Naive thymus-derived CD8-positive, alpha-beta T cell (primary cell): ENCODE data around the gene AUTS2. TPM values are rescaled to one million over a fixed set of nuclear protein-coding genes. Genes with fewer than 3 reads are reported as not detected.

Experiments used
- ATAC-seq, 2 donors: fragments of 150-1000 bp; cut with Tn5 transposase in 1 of 2; sonication (Bioruptor Pico), chemical (Tn5 transposase) in 1 of 2; 1 replicate in 1 of 2; 2 replicates in 1 of 2; pipeline ENCODE4 v1.10.0; 2021; ENCODE audit warnings: mild to moderate bottlenecking in 2 of 2, moderate library complexity in 2 of 2
- POLR2A ChIA-PET: fragments of 350-600 bp; sonication (Branson Sonifier 250); formaldehyde crosslinking; loops from one replicate; lab custom pipeline; 2021; ENCODE audit warnings: antibody characterized with exemption; lab: Charles Lee
- DNase-seq, 10 donors: peaks; one replicate each; pipeline versions ENCODE4 v3.0.0 to v3.0.0-alpha.2; 2020 to 2022
- H3K27ac Mint-ChIP-seq, 10 donors: one replicate each; pipeline ENCODE4 v1.8.0; 2020 to 2022; ENCODE audit warnings: mild to moderate bottlenecking in 10 of 10, mixed read lengths in 10 of 10, moderate library complexity in 4 of 10, inconsistent platforms in 1 of 10
- H3K27me3 Mint-ChIP-seq, 5 donors: one replicate each; pipeline ENCODE4 v1.8.0; 2021 to 2022; ENCODE audit warnings: mixed read lengths in 5 of 5
- H3K36me3 Mint-ChIP-seq, 3 donors: one replicate each; pipeline ENCODE4 v1.8.0; 2020 to 2022; ENCODE audit warnings: mixed read lengths in 3 of 3, mild to moderate bottlenecking in 2 of 3, inconsistent platforms in 1 of 3
- H3K4me1 Mint-ChIP-seq, 4 donors: one replicate each; pipeline ENCODE4 v1.8.0; 2021 to 2022; ENCODE audit warnings: mixed read lengths in 4 of 4
- H3K4me3 Mint-ChIP-seq, 10 donors: one replicate each; pipeline ENCODE4 v1.8.0; 2020 to 2022; ENCODE audit warnings: mild to moderate bottlenecking in 10 of 10, mixed read lengths in 10 of 10, moderate library complexity in 6 of 10, inconsistent platforms in 1 of 10
- H3K9me3 Mint-ChIP-seq, 9 donors: one replicate each; pipeline ENCODE4 v1.8.0; 2020 to 2022; ENCODE audit warnings: mixed read lengths in 9 of 9, mild to moderate bottlenecking in 3 of 9, inconsistent platforms in 1 of 9, moderate library complexity in 1 of 9
- polyA plus RNA-seq, 3 donors: library from polyadenylated mRNA; unstranded; fragments of 300-500 nt; fragmentation: Illumina TruSeq; gene quantifications; one replicate each; pipeline ENCODE4 v1.2.3, GENCODE V29; 2021
- total RNA-seq, 8 experiments: library from RNA in 2 of 8; stranded (reverse) in 2 of 8; gene quantifications; one replicate each; pipeline ENCODE4 v1.2.3 and lab custom pipeline; 2021 to 2026

AUTS2 gene
- total and polyA plus RNA-seq, 5 experiments from 2014 or later: 0.36 to 4.6 (median 3.0) TPM

DNA sequence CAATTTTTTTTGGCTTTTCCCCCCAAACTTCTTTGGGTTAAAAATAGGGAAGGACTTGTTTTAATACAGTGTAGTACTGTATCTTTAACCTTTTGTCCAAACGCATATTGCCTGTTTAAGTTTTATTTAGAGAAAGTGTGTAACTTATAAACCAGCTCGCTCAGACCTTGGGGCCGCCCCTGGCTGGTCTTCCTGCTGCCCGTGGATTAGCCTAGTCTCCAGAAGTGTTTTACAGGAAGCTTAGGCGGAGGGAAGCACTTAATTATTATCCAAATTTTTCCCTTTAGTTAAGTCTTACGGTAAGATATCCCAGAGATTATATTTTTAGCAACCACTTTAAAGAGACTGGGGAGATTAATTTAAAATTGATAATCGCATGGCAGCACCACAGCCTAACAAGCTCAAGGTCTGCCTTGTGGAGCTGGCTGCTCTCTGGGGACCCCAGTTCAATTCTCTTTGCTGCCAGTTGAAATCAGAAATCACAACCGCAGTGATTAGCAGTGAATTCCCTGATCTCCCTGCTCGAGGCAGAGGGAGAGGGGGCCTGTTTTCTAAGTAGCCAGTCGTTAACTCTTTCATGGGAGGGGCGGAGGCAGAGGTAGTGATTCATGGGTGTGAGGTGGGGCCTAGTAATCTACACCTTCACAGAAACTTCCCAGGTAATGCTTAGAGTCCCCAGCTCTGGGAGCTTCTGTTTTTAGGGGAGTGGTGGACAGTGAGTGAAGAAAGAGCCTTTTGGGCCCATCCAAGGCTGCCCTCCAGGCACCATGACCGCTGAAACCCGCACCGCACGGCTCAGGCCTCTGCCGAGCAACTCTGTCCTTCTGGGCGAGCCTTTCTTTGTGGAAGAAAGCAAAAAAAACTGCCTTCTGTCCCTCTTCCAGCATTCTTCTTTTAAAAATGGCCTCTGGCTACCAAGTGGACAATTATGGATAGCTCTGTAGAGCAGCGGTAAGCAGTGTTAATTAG lies 984.9 kb downstream of the AUTS2 start:
- no peaks in the 10 kb centered on the region for H3K9me3 Mint-ChIP-seq
- H3K27me3 Mint-ChIP-seq: no peaks in the 10 kb centered on the region
- POLR2A ChIA-PET: no interaction called here
- H3K36me3 Mint-ChIP-seq: no peaks in the 10 kb centered on the region
- peaks cover 0 to 3% (median 0%) of the 10 kb centered on the region in 4 donors for H3K4me1 Mint-ChIP-seq
- no peak for ATAC-seq
- H3K4me3 Mint-ChIP-seq: no peak overlapping the region
- H3K27ac Mint-ChIP-seq: no peak overlapping the region
- DNase-seq: no peak

DNA sequence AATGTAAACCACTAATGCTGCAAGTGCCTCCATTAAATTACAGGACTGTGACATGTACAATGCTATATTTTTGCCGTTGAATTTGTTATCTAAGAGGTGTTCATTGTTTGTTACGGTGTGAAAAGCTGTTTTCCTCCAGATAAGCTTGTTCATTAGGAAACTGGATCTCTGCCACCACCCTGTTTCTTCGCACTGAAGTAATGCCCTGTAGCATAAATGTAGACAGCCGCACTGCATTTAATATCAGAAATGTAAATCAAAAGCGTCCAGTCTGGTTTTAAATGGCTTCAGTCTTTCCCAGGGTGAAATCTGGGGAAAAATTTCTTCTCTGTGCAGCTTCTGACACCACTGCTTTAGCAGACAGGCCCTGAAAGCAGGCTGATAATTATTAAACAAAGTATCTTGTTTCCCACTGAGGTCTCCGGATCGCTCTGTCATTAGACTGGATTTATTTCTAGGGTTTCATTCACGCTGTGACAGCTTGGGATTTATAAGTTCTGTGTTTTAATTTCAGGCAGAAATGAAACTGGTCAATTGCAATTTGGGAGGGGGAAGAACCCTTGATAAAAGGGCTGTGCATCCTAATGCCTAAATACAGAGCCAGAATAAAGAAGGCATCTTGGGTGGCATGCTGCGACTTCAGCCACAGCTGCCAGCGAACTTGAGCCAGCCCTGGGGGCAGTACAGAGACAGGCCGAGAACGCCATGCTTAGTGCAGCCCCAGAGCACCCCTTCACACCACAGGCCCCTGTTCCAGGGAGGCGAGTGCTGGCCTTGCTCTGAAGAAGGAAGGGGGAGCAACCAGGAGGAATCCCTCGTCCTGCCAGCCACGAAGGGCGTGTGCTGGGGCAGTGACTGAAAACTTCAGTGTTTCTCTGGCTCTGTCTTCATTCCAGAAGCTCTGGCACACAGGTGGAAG lies 985.9 kb downstream of the AUTS2 start:
- POLR2A ChIA-PET: no interaction called here
- Mint-ChIP-seq H3K27ac (no peak overlapping the region), H3K36me3 (no peaks in the 10 kb centered on the region), H3K9me3 (no peaks in the 10 kb centered on the region), H3K27me3 (no peaks in the 10 kb centered on the region), H3K4me3 (no peak overlapping the region), H3K4me1 (peaks cover 0 to 3% (median 0%) of the 10 kb centered on the region in 4 donors)
- DNase-seq (no peak), ATAC-seq (no peak)

GRCh38 chr7:70585071-70585470 lies 986.8 kb downstream of the AUTS2 start:
- no peaks in the 10 kb centered on the region for H3K9me3 Mint-ChIP-seq
- DNase-seq: no peak
- POLR2A ChIA-PET: no interaction called here

DNA sequence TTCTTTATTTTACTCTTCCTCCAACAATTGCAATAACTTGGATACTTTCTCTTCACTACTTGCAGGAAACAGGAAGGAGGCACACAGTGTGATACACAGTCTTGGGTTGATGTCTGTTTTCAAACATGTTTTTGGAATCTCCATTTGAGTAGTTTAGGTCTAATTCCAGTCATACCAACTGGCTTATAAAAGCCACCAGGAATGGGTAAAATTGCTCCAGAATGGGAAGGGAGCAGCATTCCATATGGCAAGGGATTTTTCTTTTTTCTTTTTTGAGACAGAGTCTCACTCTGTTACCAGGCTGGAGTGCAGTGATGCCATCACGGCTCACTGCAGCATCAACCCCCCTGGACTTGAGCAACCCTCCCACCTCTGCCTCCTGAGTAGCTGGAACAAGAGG lies 988.5 kb downstream of the AUTS2 start:
- Mint-ChIP-seq H3K4me1 (peaks cover 0 to 3% (median 0%) of the 10 kb centered on the region in 4 donors), H3K36me3 (no peaks in the 10 kb centered on the region), H3K9me3 (no peaks in the 10 kb centered on the region), H3K4me3 (no peak overlapping the region), H3K27ac (no peak overlapping the region), H3K27me3 (peaks cover 0 to 2% (median 0%) of the 10 kb centered on the region in 5 donors)
- DNase-seq: no peak
- POLR2A ChIA-PET: no interaction called here
- no peak for ATAC-seq

More at GRCh38 chr7:70585071-70585470, 986.8 kb downstream of the AUTS2 start:
- peaks cover 0 to 2% (median 0%) of the 10 kb centered on the region in 5 donors for H3K27me3 Mint-ChIP-seq
- H3K36me3 Mint-ChIP-seq: no peaks in the 10 kb centered on the region
- H3K4me1 Mint-ChIP-seq: peaks cover 0 to 3% (median 0%) of the 10 kb centered on the region in 4 donors
- H3K4me3 Mint-ChIP-seq: no peak overlapping the region
- no peak overlapping the region for H3K27ac Mint-ChIP-seq
- no peak for ATAC-seq

GRCh38 chr7:70587739-70588138 lies 989.5 kb downstream of the AUTS2 start:
- Mint-ChIP-seq H3K27me3 (peaks cover 0 to 3% (median 0%) of the 10 kb centered on the region in 5 donors), H3K4me3 (no peak overlapping the region), H3K36me3 (no peaks in the 10 kb centered on the region), H3K27ac (no peak overlapping the region), H3K4me1 (peaks cover 0 to 3% (median 0%) of the 10 kb centered on the region in 4 donors), H3K9me3 (no peaks in the 10 kb centered on the region)
- POLR2A ChIA-PET: no interaction called here
- no peak for ATAC-seq
- no peak for DNase-seq

GRCh38 chr7:70588191-70588921 lies 990.1 kb downstream of the AUTS2 start:
- Mint-ChIP-seq H3K4me3 (no peak overlapping the region), H3K4me1 (peaks cover 0 to 3% (median 0%) of the 10 kb centered on the region in 4 donors), H3K9me3 (no peaks in the 10 kb centered on the region), H3K27ac (no peak overlapping the region), H3K36me3 (no peaks in the 10 kb centered on the region), H3K27me3 (peaks cover 0 to 6% (median 0%) of the 10 kb centered on the region in 5 donors)
- POLR2A ChIA-PET: no interaction called here
- ATAC-seq (no peak), DNase-seq (no peak)

DNA sequence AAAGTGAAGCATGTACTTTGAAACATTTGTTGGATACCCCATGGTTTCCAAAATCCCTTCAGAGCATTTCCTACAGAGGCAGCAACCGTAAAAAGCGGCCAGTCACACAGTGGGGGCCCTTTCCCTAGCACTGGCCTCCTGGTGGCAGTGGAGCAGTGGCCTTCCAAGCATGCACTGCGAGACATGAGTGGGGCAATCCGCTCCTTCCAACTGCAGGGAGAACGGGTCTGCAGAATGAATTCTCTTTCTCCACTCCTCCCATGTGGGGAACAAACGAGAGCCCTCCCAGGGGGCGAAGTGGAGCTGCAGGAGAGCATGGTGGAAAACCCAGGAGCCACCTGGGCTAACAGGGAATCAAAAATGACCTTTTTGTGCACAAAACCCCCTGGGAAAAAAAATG lies 990.7 kb downstream of the AUTS2 start:
- Mint-ChIP-seq H3K36me3 (no peaks in the 10 kb centered on the region), H3K27ac (no peak overlapping the region), H3K4me3 (no peak overlapping the region), H3K4me1 (peaks cover 0 to 3% (median 0%) of the 10 kb centered on the region in 4 donors), H3K9me3 (no peaks in the 10 kb centered on the region), H3K27me3 (peaks cover 0 to 11% (median under 1%) of the 10 kb centered on the region in 5 donors)
- ATAC-seq: no peak
- POLR2A ChIA-PET: no interaction called here
- no peak for DNase-seq

DNA sequence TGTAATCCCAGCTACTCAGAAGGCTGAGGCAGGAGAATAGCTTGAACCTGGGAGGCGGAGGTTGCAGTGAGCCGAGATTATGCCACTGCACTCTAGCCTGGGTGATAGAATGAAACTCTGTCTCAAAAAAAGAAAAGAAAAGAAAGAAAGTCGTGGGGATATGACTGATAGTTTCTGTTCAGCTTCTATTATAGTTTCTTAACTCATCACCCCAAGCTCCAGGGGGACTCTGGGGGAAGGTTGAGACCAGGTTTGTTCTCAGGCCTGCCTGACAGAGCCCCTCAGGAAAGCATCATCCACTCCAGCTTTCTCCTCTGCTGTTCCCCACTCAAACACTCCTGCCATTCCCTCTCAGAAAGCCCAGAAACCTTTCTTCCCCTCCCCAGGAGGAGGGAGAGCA lies 991.3 kb downstream of the AUTS2 start:
- Mint-ChIP-seq H3K27ac (no peak overlapping the region), H3K36me3 (no peaks in the 10 kb centered on the region), H3K9me3 (no peaks in the 10 kb centered on the region), H3K4me3 (no peak overlapping the region), H3K4me1 (peaks cover 0 to 4% (median 3%) of the 10 kb centered on the region in 4 donors), H3K27me3 (peaks cover 3 to 15% (median 4%) of the 10 kb centered on the region in 5 donors)
- DNase-seq (no peak), ATAC-seq (no peak)
- POLR2A ChIA-PET: no interaction called here

- ATAC-seq (no peak), DNase-seq (no peak)
- Mint-ChIP-seq H3K27me3 (peaks cover 5 to 21% (median 6%) of the 10 kb centered on the region in 5 donors), H3K36me3 (no peaks in the 10 kb centered on the region), H3K27ac (no peak overlapping the region), H3K4me3 (no peak overlapping the region), H3K4me1 (peaks cover 0 to 5% (median 3%) of the 10 kb centered on the region in 4 donors), H3K9me3 (no peaks in the 10 kb centered on the region)
- POLR2A ChIA-PET: no interaction called here
Measured at GRCh38 chr7:70590126-70590854, 992.0 kb downstream of the AUTS2 start.

DNA sequence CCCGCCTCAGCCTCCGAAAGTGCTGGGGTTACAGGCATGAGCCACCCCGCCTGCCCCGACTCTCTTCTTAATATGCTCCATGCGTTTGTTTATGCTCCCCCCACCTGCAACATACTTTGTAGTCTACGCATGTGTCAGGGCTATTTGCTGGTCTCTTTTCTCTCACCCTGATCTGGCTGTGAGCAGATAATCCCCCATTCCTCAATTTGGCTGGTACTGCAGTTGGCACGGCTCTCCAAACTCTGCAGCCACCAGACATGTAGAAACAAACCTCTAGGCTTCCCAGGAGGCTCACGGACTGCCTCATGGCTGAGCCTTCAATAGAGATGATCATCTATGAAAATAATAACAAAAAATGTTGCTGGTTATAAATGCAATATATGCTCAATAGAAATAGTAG lies 993.4 kb downstream of the AUTS2 start:
- DNase-seq: no peak
- Mint-ChIP-seq H3K4me1 (peaks cover 0 to 9% (median 6%) of the 10 kb centered on the region in 4 donors), H3K27ac (no peak overlapping the region), H3K36me3 (no peaks in the 10 kb centered on the region), H3K4me3 (no peak overlapping the region), H3K27me3 (peaks cover 9 to 28% (median 11%) of the 10 kb centered on the region in 5 donors), H3K9me3 (no peaks in the 10 kb centered on the region)
- POLR2A ChIA-PET: no interaction called here
- no peak for ATAC-seq

DNA sequence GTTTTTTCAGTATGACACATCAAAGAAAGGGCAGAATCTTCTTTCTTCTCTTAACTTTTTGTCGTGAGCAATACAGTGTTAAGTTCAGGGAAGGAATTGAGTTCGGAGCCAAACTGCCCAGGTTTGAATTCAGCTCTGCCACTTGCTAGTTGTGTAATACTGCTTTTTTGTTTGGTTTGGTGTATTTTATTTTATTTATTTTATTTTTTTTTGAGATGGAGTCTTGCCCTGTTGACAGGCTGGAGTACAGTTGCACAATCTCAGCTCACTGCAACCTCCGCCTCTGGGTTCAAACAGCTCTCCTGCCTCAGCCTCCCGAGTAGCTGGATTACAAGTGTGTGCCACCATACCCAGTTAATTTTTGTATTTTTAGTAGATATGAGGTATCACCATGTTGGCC lies 993.9 kb downstream of the AUTS2 start:
- ATAC-seq: no peak
- peaks cover 0 to 10% (median 7%) of the 10 kb centered on the region in 4 donors for H3K4me1 Mint-ChIP-seq
- POLR2A ChIA-PET: no interaction called here
- DNase-seq: no peak
- no peak overlapping the region for H3K4me3 Mint-ChIP-seq
- peaks cover 10 to 30% (median 15%) of the 10 kb centered on the region in 5 donors for H3K27me3 Mint-ChIP-seq
- H3K27ac Mint-ChIP-seq: no peak overlapping the region
- H3K9me3 Mint-ChIP-seq: no peaks in the 10 kb centered on the region
- H3K36me3 Mint-ChIP-seq: no peaks in the 10 kb centered on the region

DNA sequence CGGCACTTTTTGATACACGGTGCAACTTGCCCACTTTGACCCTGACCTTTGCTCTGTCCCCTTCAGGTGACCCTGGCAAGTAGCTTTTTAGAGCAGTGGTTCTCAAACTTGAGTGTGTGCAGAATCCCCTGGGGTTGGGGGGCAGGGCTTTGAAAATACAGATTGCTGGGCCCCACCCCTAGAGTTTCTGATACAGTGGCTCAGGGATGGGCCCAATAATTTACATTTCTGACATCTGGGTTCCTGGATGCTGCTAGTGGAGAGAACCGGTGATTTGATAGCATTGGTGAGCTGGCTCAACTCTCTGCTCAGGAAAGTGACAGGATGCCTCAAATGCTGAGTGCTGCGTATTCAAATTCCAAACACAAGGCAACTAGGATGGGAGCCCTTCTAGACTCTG lies 995.9 kb downstream of the AUTS2 start:
- no peak overlapping the region for H3K4me3 Mint-ChIP-seq
- no peaks in the 10 kb centered on the region for H3K9me3 Mint-ChIP-seq
- peaks cover 20 to 37% (median 28%) of the 10 kb centered on the region in 5 donors for H3K27me3 Mint-ChIP-seq
- H3K27ac Mint-ChIP-seq: no peak overlapping the region
- H3K4me1 Mint-ChIP-seq: peaks cover 0 to 10% (median 5%) of the 10 kb centered on the region in 4 donors
- DNase-seq (no peak), ATAC-seq (no peak)
- H3K36me3 Mint-ChIP-seq: no peaks in the 10 kb centered on the region
- POLR2A ChIA-PET: no interaction called here
